Ishikawa (cell line): Measurements from ENCODE around the gene LDB3.

Experiments
- EP300 ChIP-seq: IDR thresholded peaks from 2 replicates; pipeline ENCODE4 v1.6.1; 2012; ENCODE audit warnings: borderline replicate concordance
- NFIC ChIP-seq: IDR thresholded peaks from 2 replicates; pipeline ENCODE4 v1.6.1; 2012
- ZBTB7A ChIP-seq: IDR thresholded peaks from 2 replicates; pipeline ENCODE4 v1.6.1; 2012; ENCODE audit warnings: low read depth
- TF ChIP-seq, protein P1 (sequence below): IDR thresholded peaks from 2 replicates; pipeline ENCODE4 v1.6.1; 2012; ENCODE audit warnings: low read depth, mild to moderate bottlenecking

DNA sequence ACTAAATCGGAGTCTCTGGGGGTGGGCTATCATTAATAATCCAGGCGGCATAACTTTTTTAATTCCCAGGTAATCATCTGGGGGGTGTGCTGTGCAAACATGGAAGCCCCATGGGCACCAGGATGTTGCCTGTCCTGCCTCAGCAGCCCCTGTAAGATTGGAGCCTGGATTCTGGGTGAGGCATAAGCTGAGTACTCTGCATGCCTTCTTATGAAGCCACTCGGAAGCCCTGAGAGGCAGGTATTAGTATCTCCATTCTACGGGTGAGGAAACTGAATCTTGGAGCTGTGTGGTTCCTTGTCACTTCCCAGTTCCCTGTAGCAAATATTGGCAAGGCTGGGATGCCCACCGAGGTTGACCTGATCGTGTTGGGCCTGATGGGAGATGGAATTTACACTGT, 21.4 kb upstream of the LDB3 start:
- TF ChIP-seq, protein P1, sequence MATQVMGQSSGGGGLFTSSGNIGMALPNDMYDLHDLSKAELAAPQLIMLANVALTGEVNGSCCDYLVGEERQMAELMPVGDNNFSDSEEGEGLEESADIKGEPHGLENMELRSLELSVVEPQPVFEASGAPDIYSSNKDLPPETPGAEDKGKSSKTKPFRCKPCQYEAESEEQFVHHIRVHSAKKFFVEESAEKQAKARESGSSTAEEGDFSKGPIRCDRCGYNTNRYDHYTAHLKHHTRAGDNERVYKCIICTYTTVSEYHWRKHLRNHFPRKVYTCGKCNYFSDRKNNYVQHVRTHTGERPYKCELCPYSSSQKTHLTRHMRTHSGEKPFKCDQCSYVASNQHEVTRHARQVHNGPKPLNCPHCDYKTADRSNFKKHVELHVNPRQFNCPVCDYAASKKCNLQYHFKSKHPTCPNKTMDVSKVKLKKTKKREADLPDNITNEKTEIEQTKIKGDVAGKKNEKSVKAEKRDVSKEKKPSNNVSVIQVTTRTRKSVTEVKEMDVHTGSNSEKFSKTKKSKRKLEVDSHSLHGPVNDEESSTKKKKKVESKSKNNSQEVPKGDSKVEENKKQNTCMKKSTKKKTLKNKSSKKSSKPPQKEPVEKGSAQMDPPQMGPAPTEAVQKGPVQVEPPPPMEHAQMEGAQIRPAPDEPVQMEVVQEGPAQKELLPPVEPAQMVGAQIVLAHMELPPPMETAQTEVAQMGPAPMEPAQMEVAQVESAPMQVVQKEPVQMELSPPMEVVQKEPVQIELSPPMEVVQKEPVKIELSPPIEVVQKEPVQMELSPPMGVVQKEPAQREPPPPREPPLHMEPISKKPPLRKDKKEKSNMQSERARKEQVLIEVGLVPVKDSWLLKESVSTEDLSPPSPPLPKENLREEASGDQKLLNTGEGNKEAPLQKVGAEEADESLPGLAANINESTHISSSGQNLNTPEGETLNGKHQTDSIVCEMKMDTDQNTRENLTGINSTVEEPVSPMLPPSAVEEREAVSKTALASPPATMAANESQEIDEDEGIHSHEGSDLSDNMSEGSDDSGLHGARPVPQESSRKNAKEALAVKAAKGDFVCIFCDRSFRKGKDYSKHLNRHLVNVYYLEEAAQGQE = no peak
- TF ChIP-seq ZBTB7A = no peak
- TF ChIP-seq EP300 = no peak
- TF ChIP-seq NFIC = no peak
